ENCODE data around the gene RHOT2. TPM values are rescaled to one million over a fixed set of nuclear protein-coding genes. Genes with fewer than 3 reads are reported as not detected.

RHOT2 gene
- total and polyA plus RNA-seq, 9 of the 15 experiments (the other 6 are each of a cell fraction or from before 2014, with no cell fraction given) = 5.0 to 373 (median 112) TPM

DNA sequence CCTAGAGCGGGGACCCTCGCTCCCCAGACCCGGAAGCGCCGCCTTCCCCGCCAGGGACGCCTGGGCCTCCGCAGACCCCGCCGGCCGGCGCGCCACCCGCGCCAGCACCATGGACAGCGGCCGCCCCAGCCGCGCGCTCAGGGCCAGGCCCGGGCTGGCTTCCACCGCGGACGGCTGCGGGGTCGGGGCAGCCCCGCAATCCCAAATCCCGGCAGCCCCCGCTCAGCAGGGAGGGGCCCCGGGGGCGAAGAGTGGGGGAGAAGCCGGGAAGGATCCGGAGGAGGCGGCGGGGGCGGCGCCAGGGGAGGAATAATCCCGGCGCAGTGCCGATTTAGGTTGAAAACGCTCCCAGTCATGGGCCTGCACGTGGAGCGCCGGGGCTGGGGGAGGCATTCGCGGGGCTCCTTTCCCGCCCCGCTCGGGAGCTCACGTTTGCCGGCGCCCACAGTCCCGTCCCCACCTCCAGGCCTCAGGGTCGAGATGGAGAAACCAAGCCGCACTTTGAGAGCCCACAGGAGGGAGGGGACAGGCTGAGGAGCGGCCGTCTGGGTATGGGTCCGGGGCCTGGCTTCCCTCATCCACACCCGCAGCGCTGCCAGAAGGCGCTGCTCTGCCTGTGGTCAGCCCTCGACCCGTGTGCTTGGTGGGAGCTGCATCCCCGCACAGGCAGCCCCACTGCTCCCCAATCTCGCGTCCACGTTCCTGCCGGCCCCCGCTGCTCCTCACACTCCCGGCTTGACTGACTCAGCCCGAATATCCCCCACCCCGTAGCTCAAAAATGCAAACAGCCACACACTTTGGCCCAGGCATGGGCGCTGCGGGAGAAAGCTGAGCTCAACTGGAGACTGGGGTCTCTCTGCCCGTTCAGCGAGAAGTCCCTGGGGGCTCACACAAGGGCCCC, 33.0 kb downstream of the RHOT2 start (continued):
- TF ChIP-seq, protein P1, sequence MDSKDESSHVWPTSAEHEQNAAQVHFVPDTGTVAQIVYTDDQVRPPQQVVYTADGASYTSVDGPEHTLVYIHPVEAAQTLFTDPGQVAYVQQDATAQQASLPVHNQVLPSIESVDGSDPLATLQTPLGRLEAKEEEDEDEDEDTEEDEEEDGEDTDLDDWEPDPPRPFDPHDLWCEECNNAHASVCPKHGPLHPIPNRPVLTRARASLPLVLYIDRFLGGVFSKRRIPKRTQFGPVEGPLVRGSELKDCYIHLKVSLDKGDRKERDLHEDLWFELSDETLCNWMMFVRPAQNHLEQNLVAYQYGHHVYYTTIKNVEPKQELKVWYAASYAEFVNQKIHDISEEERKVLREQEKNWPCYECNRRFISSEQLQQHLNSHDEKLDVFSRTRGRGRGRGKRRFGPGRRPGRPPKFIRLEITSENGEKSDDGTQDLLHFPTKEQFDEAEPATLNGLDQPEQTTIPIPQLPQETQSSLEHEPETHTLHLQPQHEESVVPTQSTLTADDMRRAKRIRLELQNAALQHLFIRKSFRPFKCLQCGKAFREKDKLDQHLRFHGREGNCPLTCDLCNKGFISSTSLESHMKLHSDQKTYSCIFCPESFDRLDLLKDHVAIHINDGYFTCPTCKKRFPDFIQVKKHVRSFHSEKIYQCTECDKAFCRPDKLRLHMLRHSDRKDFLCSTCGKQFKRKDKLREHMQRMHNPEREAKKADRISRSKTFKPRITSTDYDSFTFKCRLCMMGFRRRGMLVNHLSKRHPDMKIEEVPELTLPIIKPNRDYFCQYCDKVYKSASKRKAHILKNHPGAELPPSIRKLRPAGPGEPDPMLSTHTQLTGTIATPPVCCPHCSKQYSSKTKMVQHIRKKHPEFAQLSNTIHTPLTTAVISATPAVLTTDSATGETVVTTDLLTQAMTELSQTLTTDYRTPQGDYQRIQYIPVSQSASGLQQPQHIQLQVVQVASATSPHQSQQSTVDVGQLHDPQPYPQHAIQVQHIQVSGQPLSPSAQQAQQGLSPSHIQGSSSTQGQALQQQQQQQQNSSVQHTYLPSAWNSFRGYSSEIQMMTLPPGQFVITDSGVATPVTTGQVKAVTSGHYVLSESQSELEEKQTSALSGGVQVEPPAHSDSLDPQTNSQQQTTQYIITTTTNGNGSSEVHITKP (IDR thresholded peaks at IDR 0.05; ENCODE audit: partially characterized antibody) = no peak
- TF ChIP-seq SMAD3 (CRISPR knock-in tag; conservative IDR thresholded peaks at IDR 0.05) = no peak
- no peak for TF ChIP-seq ELF1 (tag; IDR thresholded peaks at IDR 0.05)
- no peak for TF ChIP-seq XRCC3 (IDR thresholded peaks at IDR 0.05)
- TF ChIP-seq, protein P2, sequence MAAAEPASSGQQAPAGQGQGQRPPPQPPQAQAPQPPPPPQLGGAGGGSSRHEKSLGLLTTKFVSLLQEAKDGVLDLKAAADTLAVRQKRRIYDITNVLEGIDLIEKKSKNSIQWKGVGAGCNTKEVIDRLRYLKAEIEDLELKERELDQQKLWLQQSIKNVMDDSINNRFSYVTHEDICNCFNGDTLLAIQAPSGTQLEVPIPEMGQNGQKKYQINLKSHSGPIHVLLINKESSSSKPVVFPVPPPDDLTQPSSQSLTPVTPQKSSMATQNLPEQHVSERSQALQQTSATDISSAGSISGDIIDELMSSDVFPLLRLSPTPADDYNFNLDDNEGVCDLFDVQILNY (CRISPR knock-in tag; IDR thresholded peaks at IDR 0.05) = no peak
- no peak for TF ChIP-seq CEBPB (tag; IDR thresholded peaks at IDR 0.05)
- TF ChIP-seq ZNF583 (CRISPR knock-in tag; IDR thresholded peaks at IDR 0.05) = no peak
- no peak for TF ChIP-seq KLF6 (CRISPR knock-in tag; IDR thresholded peaks at IDR 0.05; ENCODE audit: borderline replicate concordance)
- no peak for TF ChIP-seq SMARCB1 (IDR thresholded peaks at IDR 0.05; ENCODE audit: insufficient read length, low read depth)
- no peak for TF ChIP-seq ELF4 (CRISPR knock-in tag; IDR thresholded peaks at IDR 0.05)
- TF ChIP-seq HEY1 (CRISPR knock-in tag; IDR thresholded peaks at IDR 0.05; ENCODE audit: borderline replicate concordance) = no peak
- no peak for TF ChIP-seq SRSF7 (optimal IDR thresholded peaks at IDR 0.05; ENCODE audit: low read depth, low read length)
- no peak for TF ChIP-seq CBFA2T3 (IDR thresholded peaks at IDR 0.05)
- no peak for TF ChIP-seq RAD51 (IDR thresholded peaks at IDR 0.05; ENCODE audit: borderline replicate concordance, low read depth)
- TF ChIP-seq ZNF232 (CRISPR knock-in tag; IDR thresholded peaks at IDR 0.05) = peak; percentile 37; the same call in 1 of the 2 replicates
- no peak for TF ChIP-seq EWSR1 (IDR thresholded peaks at IDR 0.05; ENCODE audit: borderline replicate concordance, low read depth, partially characterized antibody)
- TF ChIP-seq, protein P3, sequence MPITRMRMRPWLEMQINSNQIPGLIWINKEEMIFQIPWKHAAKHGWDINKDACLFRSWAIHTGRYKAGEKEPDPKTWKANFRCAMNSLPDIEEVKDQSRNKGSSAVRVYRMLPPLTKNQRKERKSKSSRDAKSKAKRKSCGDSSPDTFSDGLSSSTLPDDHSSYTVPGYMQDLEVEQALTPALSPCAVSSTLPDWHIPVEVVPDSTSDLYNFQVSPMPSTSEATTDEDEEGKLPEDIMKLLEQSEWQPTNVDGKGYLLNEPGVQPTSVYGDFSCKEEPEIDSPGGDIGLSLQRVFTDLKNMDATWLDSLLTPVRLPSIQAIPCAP (CRISPR knock-in tag; IDR thresholded peaks at IDR 0.05; ENCODE audit: borderline replicate concordance) = no peak
- no peak for TF ChIP-seq POLR3A (IDR thresholded peaks at IDR 0.05; ENCODE audit: borderline replicate concordance, extremely low read depth, insufficient read depth, insufficient read length)
- TF ChIP-seq, protein P4, sequence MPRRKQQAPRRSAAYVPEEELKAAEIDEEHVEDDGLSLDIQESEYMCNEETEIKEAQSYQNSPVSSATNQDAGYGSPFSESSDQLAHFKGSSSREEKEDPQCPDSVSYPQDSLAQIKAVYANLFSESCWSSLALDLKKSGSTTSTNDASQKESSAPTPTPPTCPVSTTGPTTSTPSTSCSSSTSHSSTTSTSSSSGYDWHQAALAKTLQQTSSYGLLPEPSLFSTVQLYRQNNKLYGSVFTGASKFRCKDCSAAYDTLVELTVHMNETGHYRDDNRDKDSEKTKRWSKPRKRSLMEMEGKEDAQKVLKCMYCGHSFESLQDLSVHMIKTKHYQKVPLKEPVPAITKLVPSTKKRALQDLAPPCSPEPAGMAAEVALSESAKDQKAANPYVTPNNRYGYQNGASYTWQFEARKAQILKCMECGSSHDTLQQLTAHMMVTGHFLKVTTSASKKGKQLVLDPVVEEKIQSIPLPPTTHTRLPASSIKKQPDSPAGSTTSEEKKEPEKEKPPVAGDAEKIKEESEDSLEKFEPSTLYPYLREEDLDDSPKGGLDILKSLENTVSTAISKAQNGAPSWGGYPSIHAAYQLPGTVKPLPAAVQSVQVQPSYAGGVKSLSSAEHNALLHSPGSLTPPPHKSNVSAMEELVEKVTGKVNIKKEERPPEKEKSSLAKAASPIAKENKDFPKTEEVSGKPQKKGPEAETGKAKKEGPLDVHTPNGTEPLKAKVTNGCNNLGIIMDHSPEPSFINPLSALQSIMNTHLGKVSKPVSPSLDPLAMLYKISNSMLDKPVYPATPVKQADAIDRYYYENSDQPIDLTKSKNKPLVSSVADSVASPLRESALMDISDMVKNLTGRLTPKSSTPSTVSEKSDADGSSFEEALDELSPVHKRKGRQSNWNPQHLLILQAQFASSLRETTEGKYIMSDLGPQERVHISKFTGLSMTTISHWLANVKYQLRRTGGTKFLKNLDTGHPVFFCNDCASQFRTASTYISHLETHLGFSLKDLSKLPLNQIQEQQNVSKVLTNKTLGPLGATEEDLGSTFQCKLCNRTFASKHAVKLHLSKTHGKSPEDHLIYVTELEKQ (CRISPR knock-in tag; IDR thresholded peaks at IDR 0.05) = no peak

Measured in K562 (cell line).